SK-N-SH treated with all-trans-retinoic acid at 6 μM for 48 hours (cell line): ENCODE results near the gene GALNT12.

Experiments used
- BACH2 ChIP-seq: fragments of 250-450 bp; sonication (Bioruptor Pico); IDR thresholded peaks from 2 replicates; pipeline ENCODE4 v1.9.0; 2021; ENCODE audit warnings: mild to moderate bottlenecking, borderline replicate concordance
- CSDC2 ChIP-seq: fragments of 250-450 bp; sonication (Bioruptor Pico); IDR thresholded peaks from 2 replicates; pipeline ENCODE4 v1.5.0; 2020; ENCODE audit warnings: mild to moderate bottlenecking, moderate library complexity
- ESRRG ChIP-seq: fragments of 250-450 bp; sonication (Bioruptor Pico); IDR thresholded peaks from 2 replicates; pipeline ENCODE4 v1.6.1; 2021; ENCODE audit warnings: mild to moderate bottlenecking
- GLIS3 ChIP-seq: fragments of 250-450 bp; sonication (Bioruptor Pico); IDR thresholded peaks from 2 replicates; pipeline ENCODE4 v1.5.0; 2020; ENCODE audit warnings: mild to moderate bottlenecking, moderate library complexity
- ISL1 ChIP-seq: fragments of 250-450 bp; sonication (Bioruptor Pico); IDR thresholded peaks from 2 replicates; pipeline ENCODE4 v2.1.2; 2022; ENCODE audit warnings: mild to moderate bottlenecking, moderate library complexity
- TOX ChIP-seq: fragments of 250-450 bp; sonication (Bioruptor Pico); IDR thresholded peaks from 2 replicates; pipeline ENCODE4 v1.8.0; 2021; ENCODE audit warnings: mild to moderate bottlenecking, moderate library complexity, borderline replicate concordance
- ZFP3 ChIP-seq: fragments of 250-450 bp; sonication (Bioruptor Pico); IDR thresholded peaks from 2 replicates; pipeline ENCODE4 v1.5.0; 2020; ENCODE audit warnings: mild to moderate bottlenecking, moderate library complexity
- ZFP30 ChIP-seq: fragments of 450-650 bp; formaldehyde crosslinking; IDR thresholded peaks from 2 replicates; pipeline ENCODE4 v1.5.0; 2022; ENCODE audit warnings: mild to moderate bottlenecking, moderate library complexity
- ZNF70 ChIP-seq: fragments of 450-650 bp; formaldehyde crosslinking; IDR thresholded peaks from 2 replicates; pipeline ENCODE4 v1.5.0; 2020; ENCODE audit warnings: mild to moderate bottlenecking, moderate library complexity
- ZNF8 ChIP-seq: fragments of 450-650 bp; formaldehyde crosslinking; IDR thresholded peaks from 2 replicates; pipeline ENCODE4 v1.5.0; 2020; ENCODE audit warnings: mild to moderate bottlenecking, moderate library complexity
- TF ChIP-seq, protein P1 (sequence below): fragments of 250-450 bp; sonication (Bioruptor Pico); IDR thresholded peaks from 2 replicates; pipeline ENCODE4 v1.8.0; 2021; ENCODE audit warnings: low read depth, mild to moderate bottlenecking, moderate library complexity, borderline replicate concordance
- TF ChIP-seq, protein P2 (sequence below): fragments of 250-450 bp; sonication (Bioruptor Pico); IDR thresholded peaks from 2 replicates; pipeline ENCODE4 v1.5.0; 2020; ENCODE audit warnings: mild to moderate bottlenecking, moderate library complexity

DNA sequence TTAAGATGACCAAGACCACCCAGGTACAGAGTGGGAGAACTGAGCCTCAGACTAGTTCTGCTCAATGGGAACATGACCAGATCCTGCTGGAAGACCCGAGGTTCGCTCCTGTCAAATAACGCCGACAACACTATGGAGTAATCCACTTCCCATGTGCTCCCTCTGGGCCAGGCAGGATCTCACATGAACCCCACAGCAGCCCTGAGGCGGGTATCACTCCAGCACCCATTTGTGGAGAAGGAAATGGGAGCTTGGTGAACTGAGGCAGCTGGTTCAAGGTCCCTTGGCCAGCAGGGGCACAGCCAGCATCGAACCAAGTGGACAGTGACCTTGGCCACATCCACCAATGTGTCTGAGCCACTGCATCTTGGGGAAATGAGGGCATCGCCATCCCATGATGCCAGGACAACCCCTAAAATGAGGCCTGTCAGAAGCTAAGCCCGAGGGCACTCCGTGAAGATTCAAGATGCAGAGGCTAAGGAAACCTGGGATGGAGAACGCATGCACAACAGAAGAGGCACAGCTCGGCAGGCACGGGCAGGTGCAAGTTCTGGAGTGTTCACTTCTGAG is 19.6 kb upstream of the GALNT12 start:
- no peak for TF ChIP-seq ZFP30 (CRISPR knock-in tag)
- TF ChIP-seq BACH2 (CRISPR knock-in tag) = no peak
- no peak for TF ChIP-seq ISL1 (CRISPR knock-in tag)
- no peak for TF ChIP-seq GLIS3 (CRISPR knock-in tag)
- no peak for TF ChIP-seq ZNF8
- no peak for TF ChIP-seq TOX
- TF ChIP-seq CSDC2 (CRISPR knock-in tag) = no peak
- TF ChIP-seq, protein P1, sequence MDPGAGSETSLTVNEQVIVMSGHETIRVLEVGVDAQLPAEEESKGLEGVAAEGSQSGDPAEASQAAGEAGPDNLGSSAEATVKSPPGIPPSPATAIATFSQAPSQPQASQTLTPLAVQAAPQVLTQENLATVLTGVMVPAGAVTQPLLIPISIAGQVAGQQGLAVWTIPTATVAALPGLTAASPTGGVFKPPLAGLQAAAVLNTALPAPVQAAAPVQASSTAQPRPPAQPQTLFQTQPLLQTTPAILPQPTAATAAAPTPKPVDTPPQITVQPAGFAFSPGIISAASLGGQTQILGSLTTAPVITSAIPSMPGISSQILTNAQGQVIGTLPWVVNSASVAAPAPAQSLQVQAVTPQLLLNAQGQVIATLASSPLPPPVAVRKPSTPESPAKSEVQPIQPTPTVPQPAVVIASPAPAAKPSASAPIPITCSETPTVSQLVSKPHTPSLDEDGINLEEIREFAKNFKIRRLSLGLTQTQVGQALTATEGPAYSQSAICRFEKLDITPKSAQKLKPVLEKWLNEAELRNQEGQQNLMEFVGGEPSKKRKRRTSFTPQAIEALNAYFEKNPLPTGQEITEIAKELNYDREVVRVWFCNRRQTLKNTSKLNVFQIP (CRISPR knock-in tag) = no peak
- TF ChIP-seq ZNF70 (CRISPR knock-in tag) = no peak
- TF ChIP-seq ESRRG (CRISPR knock-in tag) = no peak
- TF ChIP-seq, protein P2, sequence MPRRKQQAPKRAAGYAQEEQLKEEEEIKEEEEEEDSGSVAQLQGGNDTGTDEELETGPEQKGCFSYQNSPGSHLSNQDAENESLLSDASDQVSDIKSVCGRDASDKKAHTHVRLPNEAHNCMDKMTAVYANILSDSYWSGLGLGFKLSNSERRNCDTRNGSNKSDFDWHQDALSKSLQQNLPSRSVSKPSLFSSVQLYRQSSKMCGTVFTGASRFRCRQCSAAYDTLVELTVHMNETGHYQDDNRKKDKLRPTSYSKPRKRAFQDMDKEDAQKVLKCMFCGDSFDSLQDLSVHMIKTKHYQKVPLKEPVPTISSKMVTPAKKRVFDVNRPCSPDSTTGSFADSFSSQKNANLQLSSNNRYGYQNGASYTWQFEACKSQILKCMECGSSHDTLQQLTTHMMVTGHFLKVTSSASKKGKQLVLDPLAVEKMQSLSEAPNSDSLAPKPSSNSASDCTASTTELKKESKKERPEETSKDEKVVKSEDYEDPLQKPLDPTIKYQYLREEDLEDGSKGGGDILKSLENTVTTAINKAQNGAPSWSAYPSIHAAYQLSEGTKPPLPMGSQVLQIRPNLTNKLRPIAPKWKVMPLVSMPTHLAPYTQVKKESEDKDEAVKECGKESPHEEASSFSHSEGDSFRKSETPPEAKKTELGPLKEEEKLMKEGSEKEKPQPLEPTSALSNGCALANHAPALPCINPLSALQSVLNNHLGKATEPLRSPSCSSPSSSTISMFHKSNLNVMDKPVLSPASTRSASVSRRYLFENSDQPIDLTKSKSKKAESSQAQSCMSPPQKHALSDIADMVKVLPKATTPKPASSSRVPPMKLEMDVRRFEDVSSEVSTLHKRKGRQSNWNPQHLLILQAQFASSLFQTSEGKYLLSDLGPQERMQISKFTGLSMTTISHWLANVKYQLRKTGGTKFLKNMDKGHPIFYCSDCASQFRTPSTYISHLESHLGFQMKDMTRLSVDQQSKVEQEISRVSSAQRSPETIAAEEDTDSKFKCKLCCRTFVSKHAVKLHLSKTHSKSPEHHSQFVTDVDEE = no peak
- TF ChIP-seq ZFP3 (CRISPR knock-in tag) = no peak
